Measurements from ENCODE around the gene CDKL5. TPM values are rescaled to one million over a fixed set of nuclear protein-coding genes. Genes with fewer than 3 reads are reported as not detected.

CDKL5 gene
- total RNA-seq, 5 donors from 2014 or later (not counting 1 experiment from before 2014, with no cell fraction given), result 3.3 to 5.2 (median 4.1) TPM

DNA sequence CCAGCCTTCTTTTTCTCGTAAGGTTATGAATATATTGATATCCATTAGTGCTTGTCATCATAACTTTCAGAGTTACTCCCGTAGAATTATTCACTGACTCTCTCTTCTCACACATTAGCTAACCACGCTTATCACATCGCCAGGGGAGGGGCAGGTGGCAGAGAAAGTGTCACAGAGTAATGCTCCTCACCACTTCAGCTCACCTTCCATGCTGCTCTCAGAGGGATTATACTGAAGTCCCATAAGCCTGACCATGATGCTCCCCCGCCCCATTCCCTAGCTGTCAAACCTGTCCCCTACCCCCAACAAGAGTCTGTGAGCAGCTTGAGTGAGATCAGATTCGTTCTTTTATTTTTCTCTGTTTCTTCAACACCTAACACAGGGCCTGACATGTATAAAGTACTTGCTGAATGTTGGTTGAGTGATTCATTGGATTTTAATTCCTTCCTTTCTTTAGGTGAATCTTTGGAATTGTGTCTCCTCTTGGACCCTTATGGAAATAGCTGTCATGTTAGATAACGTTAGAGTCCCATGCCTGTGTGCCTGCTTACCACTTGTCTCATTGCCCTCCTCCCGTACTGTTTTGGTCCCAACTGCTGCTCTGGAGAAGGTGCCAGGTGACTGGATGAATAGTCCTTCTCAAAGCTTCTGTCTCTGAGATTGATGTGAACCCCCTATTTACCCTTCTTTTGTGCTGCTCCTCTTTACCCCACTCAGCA, 191.4 kb downstream of the CDKL5 start:
- CTCF ChIA-PET, result no interaction called here
- POLR2A ChIA-PET, result no interaction called here
- Mint-ChIP-seq H3K4me1 (no peaks in the 10 kb centered on the region), H3K27ac (no peak overlapping the region), H3K4me3 (no peak overlapping the region), H3K36me3 (peaks cover 28% of the 10 kb centered on the region), H3K27me3 (no peaks in the 10 kb centered on the region), H3K9me3 (no peaks in the 10 kb centered on the region)
- H3K4me1 ChIP-seq (ENCODE audit: control insufficient read depth in 1 of 2, extremely low read depth in 1 of 2, insufficient read depth in 2 of 2, low read length in 2 of 2), result no peaks in the 10 kb centered on the region
- no peaks in the 10 kb centered on the region for H3K27me3 ChIP-seq (replicated peaks in 1 of 2; ENCODE audit: control insufficient read depth in 2 of 2, extremely low read depth in 1 of 2, insufficient read depth in 2 of 2, low read length in 1 of 2)
- H3K27ac ChIP-seq (ENCODE audit: low read length), result no peak overlapping the region
- WGBS (ENCODE audit: insufficient coverage), result no CpG with 5 or more reads among the region's 8 CpGs
- H3K9me3 ChIP-seq, result no peaks in the 10 kb centered on the region
- no peak overlapping the region for H3K4me3 ChIP-seq (ENCODE audit: control insufficient read depth in 1 of 2, extremely low read depth in 1 of 2, low read length in 1 of 2)
- peaks cover 0 to 3% of the 10 kb centered on the region in 2 donors for H3K36me3 ChIP-seq (ENCODE audit: control insufficient read depth in 2 of 2, extremely low read depth in 1 of 2, insufficient read depth in 1 of 2, low read length in 1 of 2)
- no peak for ATAC-seq (replicated peaks in 1 of 4)
- no peak for DNase-seq

GRCh38 chrX:18617407-18617750, 192.0 kb downstream of the CDKL5 start:
- Mint-ChIP-seq H3K27ac (no peak overlapping the region), H3K9me3 (no peaks in the 10 kb centered on the region), H3K4me1 (no peaks in the 10 kb centered on the region), H3K36me3 (peaks cover 28% of the 10 kb centered on the region), H3K4me3 (no peak overlapping the region), H3K27me3 (no peaks in the 10 kb centered on the region)
- DNase-seq (no peak), ATAC-seq (replicated peaks in 1 of 4) (no peak)
- ChIA-PET POLR2A (no interaction called here), CTCF (no interaction called here)
- H3K36me3 ChIP-seq (ENCODE audit: control insufficient read depth in 2 of 2, extremely low read depth in 1 of 2, insufficient read depth in 1 of 2, low read length in 1 of 2), result peaks cover 0 to 3% of the 10 kb centered on the region in 2 donors
- H3K27ac ChIP-seq (ENCODE audit: low read length), result no peak overlapping the region
- H3K4me3 ChIP-seq (ENCODE audit: control insufficient read depth in 1 of 2, extremely low read depth in 1 of 2, low read length in 1 of 2), result no peak overlapping the region
- WGBS (ENCODE audit: insufficient coverage), result no CpG with 5 or more reads among the region's 5 CpGs
- H3K4me1 ChIP-seq (ENCODE audit: control insufficient read depth in 1 of 2, extremely low read depth in 1 of 2, insufficient read depth in 2 of 2, low read length in 2 of 2), result no peaks in the 10 kb centered on the region
- no peaks in the 10 kb centered on the region for H3K27me3 ChIP-seq (replicated peaks in 1 of 2; ENCODE audit: control insufficient read depth in 2 of 2, extremely low read depth in 1 of 2, insufficient read depth in 2 of 2, low read length in 1 of 2)
- no peaks in the 10 kb centered on the region for H3K9me3 ChIP-seq

DNA sequence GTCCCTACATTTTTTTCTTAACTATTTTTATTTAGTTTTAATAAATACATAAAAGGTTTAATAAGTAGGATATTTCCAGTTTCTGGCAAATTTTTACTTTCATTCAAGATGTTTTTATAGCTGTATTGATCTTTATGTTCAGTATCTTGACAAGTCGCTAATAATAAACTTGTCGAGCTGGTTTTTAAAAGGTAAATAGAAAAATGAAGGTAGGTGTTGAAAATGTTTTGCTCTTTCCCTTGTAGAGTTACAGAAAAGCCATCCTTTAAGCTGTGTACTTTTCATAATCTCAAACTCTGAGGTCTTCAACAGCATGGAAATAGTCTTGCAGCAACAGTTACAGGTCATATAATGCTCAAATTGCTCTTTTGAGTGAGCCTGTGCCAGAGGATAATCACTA, 193.9 kb downstream of the CDKL5 start:
- POLR2A ChIA-PET, result no interaction called here
- H3K4me1 Mint-ChIP-seq, result no peaks in the 10 kb centered on the region
- no peak overlapping the region for H3K27ac Mint-ChIP-seq
- H3K9me3 Mint-ChIP-seq, result no peaks in the 10 kb centered on the region
- Histone ChIP-seq H3K27me3 (replicated peaks in 1 of 2; ENCODE audit: control insufficient read depth in 2 of 2, extremely low read depth in 1 of 2, insufficient read depth in 2 of 2, low read length in 1 of 2) (no peaks in the 10 kb centered on the region), H3K4me3 (ENCODE audit: control insufficient read depth in 1 of 2, extremely low read depth in 1 of 2, low read length in 1 of 2) (no peak overlapping the region), H3K36me3 (ENCODE audit: control insufficient read depth in 2 of 2, extremely low read depth in 1 of 2, insufficient read depth in 1 of 2, low read length in 1 of 2) (no peaks in the 10 kb centered on the region), H3K9me3 (no peaks in the 10 kb centered on the region), H3K4me1 (ENCODE audit: control insufficient read depth in 1 of 2, extremely low read depth in 1 of 2, insufficient read depth in 2 of 2, low read length in 2 of 2) (no peaks in the 10 kb centered on the region), H3K27ac (ENCODE audit: low read length) (no peak overlapping the region)
- H3K36me3 Mint-ChIP-seq, result peaks cover 28% of the 10 kb centered on the region
- no peak overlapping the region for H3K4me3 Mint-ChIP-seq
- CTCF ChIA-PET, result no interaction called here
- no peak for DNase-seq
- no CpG with 5 or more reads among the region's 2 CpGs for WGBS (ENCODE audit: insufficient coverage)
- no peaks in the 10 kb centered on the region for H3K27me3 Mint-ChIP-seq
- ATAC-seq (replicated peaks in 1 of 4), result no peak

DNA sequence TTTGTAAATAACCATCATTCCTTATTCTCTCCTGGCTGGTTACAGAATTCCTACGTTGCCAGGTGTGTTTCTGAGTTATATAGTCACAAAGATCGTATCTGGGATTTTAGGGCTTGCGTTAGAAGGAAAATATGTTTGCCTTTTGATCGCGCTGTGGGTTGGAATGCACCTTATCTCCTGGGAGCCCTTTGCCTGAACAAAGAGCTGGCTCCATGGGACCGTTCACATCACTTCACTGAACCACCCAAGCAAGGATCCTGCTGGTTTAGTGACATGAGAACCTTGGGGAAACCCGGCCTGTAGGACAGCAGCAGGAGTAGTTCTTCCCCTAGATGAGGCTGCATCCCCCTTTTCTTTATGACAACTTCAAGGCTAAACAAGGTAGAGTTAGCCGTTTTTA, 194.9 kb downstream of the CDKL5 start:
- Mint-ChIP-seq H3K4me1 (no peaks in the 10 kb centered on the region), H3K27ac (no peak overlapping the region), H3K27me3 (no peaks in the 10 kb centered on the region), H3K4me3 (no peak overlapping the region), H3K36me3 (peaks cover 31% of the 10 kb centered on the region), H3K9me3 (no peaks in the 10 kb centered on the region)
- Histone ChIP-seq H3K27me3 (replicated peaks in 1 of 2; ENCODE audit: control insufficient read depth in 2 of 2, extremely low read depth in 1 of 2, insufficient read depth in 2 of 2, low read length in 1 of 2) (no peaks in the 10 kb centered on the region), H3K9me3 (no peaks in the 10 kb centered on the region), H3K4me3 (ENCODE audit: control insufficient read depth in 1 of 2, extremely low read depth in 1 of 2, low read length in 1 of 2) (no peak overlapping the region), H3K4me1 (ENCODE audit: control insufficient read depth in 1 of 2, extremely low read depth in 1 of 2, insufficient read depth in 2 of 2, low read length in 2 of 2) (no peaks in the 10 kb centered on the region), H3K27ac (ENCODE audit: low read length) (no peak overlapping the region), H3K36me3 (ENCODE audit: control insufficient read depth in 2 of 2, extremely low read depth in 1 of 2, insufficient read depth in 1 of 2, low read length in 1 of 2) (no peaks in the 10 kb centered on the region)
- no CpG with 5 or more reads among the region's 8 CpGs for WGBS (ENCODE audit: insufficient coverage)
- ChIA-PET CTCF (no interaction called here), POLR2A (no interaction called here)
- no peak for ATAC-seq (replicated peaks in 1 of 4)
- no peak for DNase-seq

DNA sequence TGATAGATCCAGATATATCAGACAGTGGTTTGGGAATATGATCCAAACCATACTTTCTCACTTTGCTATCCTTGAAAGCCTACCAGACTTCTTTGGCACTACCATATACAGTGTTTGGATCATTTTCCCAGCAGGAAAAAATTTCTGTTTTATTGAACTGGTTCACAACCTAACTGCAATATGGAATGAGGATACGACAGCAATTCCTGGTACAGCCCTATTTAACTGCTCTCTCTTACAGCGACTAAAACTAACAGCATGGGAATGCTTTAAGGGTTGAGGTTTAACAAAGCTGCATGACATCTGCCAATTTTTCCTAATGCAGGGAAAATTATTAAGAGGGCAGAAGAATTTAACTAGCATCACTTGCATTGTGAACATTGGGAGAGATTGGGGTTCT, 199.2 kb downstream of the CDKL5 start:
- H3K4me1 Mint-ChIP-seq, result no peaks in the 10 kb centered on the region
- no peak for DNase-seq
- H3K36me3 Mint-ChIP-seq, result peaks cover 34% of the 10 kb centered on the region
- H3K4me3 ChIP-seq (ENCODE audit: control insufficient read depth in 1 of 2, extremely low read depth in 1 of 2, low read length in 1 of 2), result no peak overlapping the region
- CTCF ChIA-PET, result no interaction called here
- no peak overlapping the region for H3K27ac Mint-ChIP-seq
- no CpG with 5 or more reads among the region's 2 CpGs for WGBS (ENCODE audit: insufficient coverage)
- H3K4me3 Mint-ChIP-seq, result no peak overlapping the region
- no peaks in the 10 kb centered on the region for H3K4me1 ChIP-seq (ENCODE audit: control insufficient read depth in 1 of 2, extremely low read depth in 1 of 2, insufficient read depth in 2 of 2, low read length in 2 of 2)
- no peaks in the 10 kb centered on the region for H3K9me3 Mint-ChIP-seq
- no peaks in the 10 kb centered on the region for H3K27me3 Mint-ChIP-seq
- POLR2A ChIA-PET, result no interaction called here
- no peak for ATAC-seq (replicated peaks in 1 of 4)
- no peaks in the 10 kb centered on the region for H3K27me3 ChIP-seq (replicated peaks in 1 of 2; ENCODE audit: control insufficient read depth in 2 of 2, extremely low read depth in 1 of 2, insufficient read depth in 2 of 2, low read length in 1 of 2)
- no peaks in the 10 kb centered on the region for H3K9me3 ChIP-seq
- no peaks in the 10 kb centered on the region for H3K36me3 ChIP-seq (ENCODE audit: control insufficient read depth in 2 of 2, extremely low read depth in 1 of 2, insufficient read depth in 1 of 2, low read length in 1 of 2)
- no peak overlapping the region for H3K27ac ChIP-seq (ENCODE audit: low read length)

DNA sequence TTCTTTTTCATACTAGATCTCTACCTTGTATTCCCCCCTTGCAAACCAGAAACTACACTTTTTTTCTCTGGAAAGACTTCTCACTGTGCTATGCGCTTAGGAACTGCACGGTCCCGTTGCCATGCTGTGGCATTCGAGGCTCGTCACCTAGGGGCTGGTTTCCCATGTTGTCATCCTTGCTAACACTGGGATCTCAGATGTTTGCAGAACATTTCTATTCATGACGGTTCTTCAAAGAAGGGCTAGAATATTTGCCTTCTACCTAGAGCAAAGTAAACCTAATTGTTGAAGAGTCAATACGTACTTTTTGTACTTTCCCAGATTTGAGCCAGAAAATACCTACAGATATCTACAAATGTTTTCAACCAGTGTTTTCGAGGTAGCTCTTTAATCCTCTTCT, 205.5 kb downstream of the CDKL5 start:
- Histone ChIP-seq H3K36me3 (ENCODE audit: control insufficient read depth in 2 of 2, extremely low read depth in 1 of 2, insufficient read depth in 1 of 2, low read length in 1 of 2) (no peaks in the 10 kb centered on the region), H3K4me3 (ENCODE audit: control insufficient read depth in 1 of 2, extremely low read depth in 1 of 2, low read length in 1 of 2) (no peak overlapping the region), H3K4me1 (ENCODE audit: control insufficient read depth in 1 of 2, extremely low read depth in 1 of 2, insufficient read depth in 2 of 2, low read length in 2 of 2) (no peaks in the 10 kb centered on the region), H3K27ac (ENCODE audit: low read length) (no peak overlapping the region), H3K9me3 (no peaks in the 10 kb centered on the region), H3K27me3 (replicated peaks in 1 of 2; ENCODE audit: control insufficient read depth in 2 of 2, extremely low read depth in 1 of 2, insufficient read depth in 2 of 2, low read length in 1 of 2) (no peaks in the 10 kb centered on the region)
- no peaks in the 10 kb centered on the region for H3K9me3 Mint-ChIP-seq
- POLR2A ChIA-PET, result no interaction called here
- no peaks in the 10 kb centered on the region for H3K27me3 Mint-ChIP-seq
- no peaks in the 10 kb centered on the region for H3K4me1 Mint-ChIP-seq
- no peak for DNase-seq
- peaks cover 43% of the 10 kb centered on the region for H3K36me3 Mint-ChIP-seq
- no peak overlapping the region for H3K27ac Mint-ChIP-seq
- WGBS (ENCODE audit: insufficient coverage), result 94% methylated on average over 6 of the region's 8 CpGs
- no peak overlapping the region for H3K4me3 Mint-ChIP-seq
- CTCF ChIA-PET, result no interaction called here
- ATAC-seq (replicated peaks in 1 of 4), result no peak

DNA sequence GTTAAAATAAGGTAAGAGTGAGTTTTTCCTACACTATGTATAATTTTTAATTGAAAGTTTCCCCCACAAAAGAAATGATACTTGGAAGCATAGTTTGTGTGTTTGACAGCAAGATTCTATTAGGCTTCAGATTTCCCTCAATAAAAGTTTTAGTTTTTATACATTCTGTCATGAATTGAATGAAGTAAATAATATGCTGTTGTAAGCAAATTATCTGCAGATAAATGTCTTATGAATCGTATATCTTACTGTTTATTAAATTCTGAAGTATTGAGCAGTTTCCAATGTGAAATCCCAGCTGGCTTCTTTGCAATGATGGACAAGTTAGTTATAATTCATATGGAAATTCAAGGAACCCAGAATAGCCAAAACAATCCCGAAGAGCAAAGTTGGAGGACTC, 213.0 kb downstream of the CDKL5 start:
- CTCF ChIA-PET, result no interaction called here
- no peak overlapping the region for H3K4me3 Mint-ChIP-seq
- Histone ChIP-seq H3K4me1 (ENCODE audit: control insufficient read depth in 1 of 2, extremely low read depth in 1 of 2, insufficient read depth in 2 of 2, low read length in 2 of 2) (no peaks in the 10 kb centered on the region), H3K27me3 (replicated peaks in 1 of 2; ENCODE audit: control insufficient read depth in 2 of 2, extremely low read depth in 1 of 2, insufficient read depth in 2 of 2, low read length in 1 of 2) (no peaks in the 10 kb centered on the region), H3K36me3 (ENCODE audit: control insufficient read depth in 2 of 2, extremely low read depth in 1 of 2, insufficient read depth in 1 of 2, low read length in 1 of 2) (no peaks in the 10 kb centered on the region), H3K9me3 (no peaks in the 10 kb centered on the region), H3K4me3 (ENCODE audit: control insufficient read depth in 1 of 2, extremely low read depth in 1 of 2, low read length in 1 of 2) (no peak overlapping the region), H3K27ac (ENCODE audit: low read length) (no peak overlapping the region)
- no peak overlapping the region for H3K27ac Mint-ChIP-seq
- H3K9me3 Mint-ChIP-seq, result no peaks in the 10 kb centered on the region
- WGBS (ENCODE audit: insufficient coverage), result no CpG with 5 or more reads among the region's 2 CpGs
- no peaks in the 10 kb centered on the region for H3K4me1 Mint-ChIP-seq
- POLR2A ChIA-PET, result no interaction called here
- no peak for DNase-seq
- peaks cover 16% of the 10 kb centered on the region for H3K36me3 Mint-ChIP-seq
- no peaks in the 10 kb centered on the region for H3K27me3 Mint-ChIP-seq
- no peak for ATAC-seq (replicated peaks in 1 of 4)

Data from T-cell (primary cell).